ENCODE data around the gene AK6. TPM values are rescaled to one million over a fixed set of nuclear protein-coding genes. Genes with fewer than 3 reads are reported as not detected.
A peak's percentile ranks its signal among the peaks of the same experiment; 100 is the strongest.

Gene AK6
- total RNA-seq, 2 donors from 2014 or later, result 21.3 to 33.0 TPM

GRCh38 chr5:69331528-69332445, 37.5 kb downstream of the AK6 start:
- TF ChIP-seq POLR2A (IDR thresholded peaks at IDR 0.05), result peak; percentile 19
- peak; percentile 56 for TF ChIP-seq POLR2AphosphoS5 (IDR thresholded peaks at IDR 0.05)
- TF ChIP-seq CTCF (IDR thresholded peaks at IDR 0.05), result no peak
- peak overlapping the region; percentile 85 to 88 for H3K27ac ChIP-seq
- H3K9me3 ChIP-seq, result no peaks in the 10 kb centered on the region
- H3K36me3 ChIP-seq, result no peaks in the 10 kb centered on the region
- WGBS, result 39% methylated on average over 11 of the region's 11 CpGs
- intact Hi-C loops (cut with DNase I), result loop anchor here (2.0 to 5.0 kb wide), 3 partner anchors 99 to 289 kb away; partner anchors contain the start of genes CDK7 and SLC30A5
- H3K4me1 ChIP-seq (replicated peaks), result no peaks in the 10 kb centered on the region
- H3K4me3 ChIP-seq, result peak overlapping the region; percentile 44 to 71
- no peaks in the 10 kb centered on the region for H3K27me3 ChIP-seq (replicated peaks; ENCODE audit: insufficient read depth)
- peak; percentile 58 for DNase-seq (ENCODE audit: low spot score)

DNA sequence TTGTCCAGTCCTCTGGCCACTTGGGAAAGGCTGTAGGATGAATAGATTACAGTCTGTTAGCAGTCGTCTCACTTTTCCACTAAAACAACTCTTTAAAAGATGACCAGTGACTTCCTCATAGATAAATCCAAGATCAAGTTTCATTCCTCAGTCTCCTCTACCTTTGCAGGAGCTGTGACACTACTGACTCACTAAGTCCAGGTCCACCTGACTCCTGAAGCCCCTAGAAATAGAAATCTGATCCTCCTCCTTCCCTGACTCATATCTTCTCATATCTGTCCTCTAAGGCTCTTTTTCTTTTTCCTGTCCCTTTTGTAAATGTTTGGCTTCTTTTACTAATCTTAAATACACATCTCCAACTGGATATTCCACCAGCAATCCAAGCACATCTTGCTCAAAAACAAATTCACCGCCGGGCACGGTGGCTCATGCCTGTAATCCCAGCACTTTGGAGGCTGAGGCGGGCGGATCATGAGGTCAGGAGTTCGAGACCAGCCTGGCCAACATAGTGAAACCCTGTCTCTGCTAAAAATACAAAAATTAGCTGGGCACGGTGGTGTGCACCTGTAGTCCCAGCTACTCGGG, 39.3 kb downstream of the AK6 start:
- WGBS, result 59% methylated on average over 9 of the region's 9 CpGs
- intact Hi-C loops (cut with DNase I), result loop anchor here (5.0 kb wide), 2 partner anchors 98 to 238 kb away; partner anchors contain the start of genes CDK7 and SLC30A5
- H3K27ac ChIP-seq, result peak overlapping the region; percentile 85 to 88
- peak; percentile 50 for DNase-seq (ENCODE audit: low spot score)
- no peak for TF ChIP-seq CTCF (IDR thresholded peaks at IDR 0.05)
- TF ChIP-seq POLR2AphosphoS5 (IDR thresholded peaks at IDR 0.05), result peak; percentile 64
- no peaks in the 10 kb centered on the region for H3K9me3 ChIP-seq
- no peak overlapping the region for H3K4me3 ChIP-seq
- no peaks in the 10 kb centered on the region for H3K27me3 ChIP-seq (replicated peaks; ENCODE audit: insufficient read depth)
- no peaks in the 10 kb centered on the region for H3K4me1 ChIP-seq (replicated peaks)
- H3K36me3 ChIP-seq, result no peaks in the 10 kb centered on the region

DNA sequence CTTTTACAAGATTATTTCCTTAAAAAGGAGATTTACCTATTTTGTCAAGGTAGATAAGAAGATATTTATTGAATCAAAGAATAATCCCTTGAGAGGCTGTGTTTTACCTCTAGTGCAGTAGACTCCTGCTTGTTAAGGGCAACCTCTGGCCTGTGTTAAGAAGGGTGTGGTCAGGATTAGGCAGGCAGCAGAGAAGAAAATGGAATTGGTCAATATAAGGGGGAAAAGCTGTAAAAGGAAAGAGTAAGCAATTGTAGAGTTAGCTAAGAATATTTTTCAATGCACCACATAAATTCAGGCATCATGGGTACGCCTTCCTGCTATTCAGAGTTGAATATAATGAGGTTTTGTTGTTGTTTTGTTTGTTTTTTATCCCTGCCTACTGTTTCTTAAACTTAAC, 43.0 kb downstream of the AK6 start:
- TF ChIP-seq POLR2A (IDR thresholded peaks at IDR 0.05), result no peak
- TF ChIP-seq POLR2AphosphoS5 (IDR thresholded peaks at IDR 0.05), result no peak
- no peak for TF ChIP-seq CTCF (IDR thresholded peaks at IDR 0.05)
- WGBS, result 93% methylated on average over 1 of the region's 1 CpG
- Histone ChIP-seq H3K9me3 (no peaks in the 10 kb centered on the region), H3K36me3 (no peaks in the 10 kb centered on the region), H3K27ac (no peak overlapping the region), H3K4me3 (no peak overlapping the region), H3K27me3 (replicated peaks; ENCODE audit: insufficient read depth) (no peaks in the 10 kb centered on the region), H3K4me1 (replicated peaks) (no peaks in the 10 kb centered on the region)
- DNase-seq (ENCODE audit: low spot score), result no peak
- intact Hi-C loops (cut with DNase I), result no loop called here

DNA sequence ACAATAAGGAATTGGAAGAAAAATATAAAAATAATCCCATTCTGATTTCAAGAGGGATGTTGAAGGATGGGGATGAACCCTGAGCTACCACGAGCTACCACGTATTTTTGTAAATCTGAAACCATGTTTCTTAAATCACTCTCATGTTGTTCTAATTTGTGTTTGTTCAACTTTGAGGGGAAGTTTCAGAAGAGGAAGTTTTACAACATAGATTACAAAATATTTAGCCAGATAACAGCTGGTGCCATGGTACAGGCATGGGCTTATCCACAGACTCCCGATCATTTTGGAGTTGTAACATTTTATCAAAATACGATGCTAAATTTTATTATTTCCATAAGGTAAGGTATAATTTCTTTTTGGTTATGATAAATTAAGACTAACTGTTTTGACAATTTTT, 51.9 kb downstream of the AK6 start:
- no peak for DNase-seq (ENCODE audit: low spot score)
- whole genome bisulfite sequencing, result 86% methylated on average over 4 of the region's 4 CpGs
- no peaks in the 10 kb centered on the region for H3K36me3 ChIP-seq
- no peaks in the 10 kb centered on the region for H3K4me1 ChIP-seq (replicated peaks)
- no peak overlapping the region for H3K27ac ChIP-seq
- H3K27me3 ChIP-seq (replicated peaks; ENCODE audit: insufficient read depth), result no peaks in the 10 kb centered on the region
- H3K4me3 ChIP-seq, result no peak overlapping the region
- no peak for TF ChIP-seq POLR2A (IDR thresholded peaks at IDR 0.05)
- TF ChIP-seq POLR2AphosphoS5 (IDR thresholded peaks at IDR 0.05), result no peak
- no peak for TF ChIP-seq CTCF (IDR thresholded peaks at IDR 0.05)
- no peaks in the 10 kb centered on the region for H3K9me3 ChIP-seq
- intact Hi-C loops (cut with DNase I), result no loop called here
